ENCODE results near the gene GCNA.
"Not testable (repeated sequence)": the region's sequence is repeated elsewhere in the genome, so short reads cannot be mapped to it uniquely, and the experiment has no call there.

GCNA gene

DNA sequence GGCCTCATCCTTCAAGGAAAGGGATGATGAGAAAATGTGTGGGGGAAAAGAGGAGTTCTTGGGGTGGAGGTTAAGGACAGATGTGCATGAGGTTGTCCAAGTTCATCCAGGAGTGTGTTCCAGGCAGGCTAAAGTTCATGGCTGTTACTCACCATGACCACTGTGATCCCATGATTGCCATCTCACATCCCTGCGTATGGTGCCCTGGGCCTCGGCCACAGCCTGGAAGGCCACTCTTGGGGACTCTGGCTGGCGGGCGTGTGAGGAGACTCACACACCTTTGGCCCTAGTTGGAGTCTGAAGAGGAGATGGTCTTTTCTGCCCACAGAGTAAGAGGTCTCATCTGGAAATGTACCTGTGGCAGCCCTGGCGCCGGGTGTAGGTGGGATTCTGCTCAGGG lies 81.7 kb downstream of the GCNA start:
- TF ChIP-seq POLR2A (IDR thresholded peaks at IDR 0.05; ENCODE audit: extremely low read depth, insufficient read length): no peak
- no peak for DNase-seq (ENCODE audit: low read depth)
- H3K4me3 ChIP-seq (ENCODE audit: low read depth, low read length): no peak overlapping the region

DNA sequence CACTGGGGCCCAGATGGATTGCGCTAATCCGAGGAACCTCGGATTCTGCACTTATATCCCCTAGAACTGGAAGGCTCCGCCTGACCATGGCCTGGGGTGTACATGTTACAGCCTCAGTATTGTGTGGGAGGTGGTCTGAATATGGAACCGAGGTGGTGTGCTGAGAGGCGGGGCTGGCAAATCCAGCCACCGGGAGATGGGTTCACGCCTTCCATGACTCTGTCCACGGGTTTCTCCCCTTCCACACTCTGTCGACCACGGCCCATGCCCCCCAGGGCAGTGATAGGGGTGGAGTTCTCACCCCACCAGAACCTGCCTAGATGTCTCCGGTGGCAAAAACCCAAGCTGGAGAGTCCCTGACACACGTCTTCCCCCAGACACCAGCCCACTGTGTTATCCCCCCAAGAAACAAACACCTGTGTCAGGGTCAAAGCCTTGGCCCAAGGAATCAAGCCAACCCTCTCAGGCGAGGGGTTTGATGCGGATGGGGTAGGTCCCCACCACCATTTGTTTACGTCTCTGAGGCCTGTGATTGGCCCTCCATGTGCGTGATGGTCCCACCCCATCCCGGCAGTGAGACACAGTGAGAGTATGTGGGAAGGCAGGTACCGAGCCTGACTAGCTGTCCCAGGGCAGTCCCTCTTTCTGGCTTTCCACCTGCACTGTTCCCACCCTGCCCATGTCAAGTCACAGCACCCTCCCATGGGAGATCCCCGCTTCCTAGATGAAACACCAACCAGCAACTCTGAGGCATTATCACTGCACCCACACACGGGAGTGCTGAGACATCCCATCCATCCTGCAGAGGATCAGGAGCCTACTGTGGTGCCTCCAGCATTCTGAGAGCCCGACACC lies 82.6 kb downstream of the GCNA start:
- DNase-seq (ENCODE audit: low read depth): no peak
- H3K4me3 ChIP-seq (ENCODE audit: low read depth, low read length): no peak overlapping the region
- TF ChIP-seq, protein P1, sequence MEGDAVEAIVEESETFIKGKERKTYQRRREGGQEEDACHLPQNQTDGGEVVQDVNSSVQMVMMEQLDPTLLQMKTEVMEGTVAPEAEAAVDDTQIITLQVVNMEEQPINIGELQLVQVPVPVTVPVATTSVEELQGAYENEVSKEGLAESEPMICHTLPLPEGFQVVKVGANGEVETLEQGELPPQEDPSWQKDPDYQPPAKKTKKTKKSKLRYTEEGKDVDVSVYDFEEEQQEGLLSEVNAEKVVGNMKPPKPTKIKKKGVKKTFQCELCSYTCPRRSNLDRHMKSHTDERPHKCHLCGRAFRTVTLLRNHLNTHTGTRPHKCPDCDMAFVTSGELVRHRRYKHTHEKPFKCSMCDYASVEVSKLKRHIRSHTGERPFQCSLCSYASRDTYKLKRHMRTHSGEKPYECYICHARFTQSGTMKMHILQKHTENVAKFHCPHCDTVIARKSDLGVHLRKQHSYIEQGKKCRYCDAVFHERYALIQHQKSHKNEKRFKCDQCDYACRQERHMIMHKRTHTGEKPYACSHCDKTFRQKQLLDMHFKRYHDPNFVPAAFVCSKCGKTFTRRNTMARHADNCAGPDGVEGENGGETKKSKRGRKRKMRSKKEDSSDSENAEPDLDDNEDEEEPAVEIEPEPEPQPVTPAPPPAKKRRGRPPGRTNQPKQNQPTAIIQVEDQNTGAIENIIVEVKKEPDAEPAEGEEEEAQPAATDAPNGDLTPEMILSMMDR (IDR thresholded peaks at IDR 0.05; ENCODE audit: low read depth, low read length): no peak
- TF ChIP-seq, protein P2, sequence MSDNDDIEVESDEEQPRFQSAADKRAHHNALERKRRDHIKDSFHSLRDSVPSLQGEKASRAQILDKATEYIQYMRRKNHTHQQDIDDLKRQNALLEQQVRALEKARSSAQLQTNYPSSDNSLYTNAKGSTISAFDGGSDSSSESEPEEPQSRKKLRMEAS (IDR thresholded peaks at IDR 0.05; ENCODE audit: low read depth, low read length): no peak
- TF ChIP-seq MYC (IDR thresholded peaks at IDR 0.05; ENCODE audit: low read depth, low read length) (no peak), POLR2A (IDR thresholded peaks at IDR 0.05; ENCODE audit: extremely low read depth, insufficient read length) (no peak)

DNA sequence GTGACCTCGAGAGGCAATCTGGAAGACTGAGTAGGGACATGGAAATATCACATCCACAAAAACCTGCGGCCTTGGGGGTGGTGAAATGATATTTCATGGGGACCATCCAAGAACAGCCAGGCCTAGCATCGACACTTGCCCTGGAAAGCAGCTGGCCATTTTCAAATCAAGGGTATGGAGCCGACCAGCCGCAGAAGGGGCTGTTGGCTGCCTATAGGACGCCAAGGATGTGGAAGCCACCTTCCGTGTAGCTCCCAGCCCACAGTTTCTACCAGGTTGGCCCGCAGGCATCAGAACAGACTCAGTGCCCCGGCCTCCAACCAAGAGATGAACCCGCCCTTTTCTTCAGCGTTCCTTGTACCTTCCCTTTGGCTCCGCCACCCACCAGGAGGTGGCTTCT lies 83.7 kb downstream of the GCNA start:
- TF ChIP-seq, protein P2 (IDR thresholded peaks at IDR 0.05; ENCODE audit: low read depth, low read length): no peak
- TF ChIP-seq POLR2A (IDR thresholded peaks at IDR 0.05; ENCODE audit: extremely low read depth, insufficient read length): no peak
- TF ChIP-seq, protein P1 (IDR thresholded peaks at IDR 0.05; ENCODE audit: low read depth, low read length): no peak
- no peak for TF ChIP-seq MYC (IDR thresholded peaks at IDR 0.05; ENCODE audit: low read depth, low read length)
- no peak for DNase-seq (ENCODE audit: low read depth)

DNA sequence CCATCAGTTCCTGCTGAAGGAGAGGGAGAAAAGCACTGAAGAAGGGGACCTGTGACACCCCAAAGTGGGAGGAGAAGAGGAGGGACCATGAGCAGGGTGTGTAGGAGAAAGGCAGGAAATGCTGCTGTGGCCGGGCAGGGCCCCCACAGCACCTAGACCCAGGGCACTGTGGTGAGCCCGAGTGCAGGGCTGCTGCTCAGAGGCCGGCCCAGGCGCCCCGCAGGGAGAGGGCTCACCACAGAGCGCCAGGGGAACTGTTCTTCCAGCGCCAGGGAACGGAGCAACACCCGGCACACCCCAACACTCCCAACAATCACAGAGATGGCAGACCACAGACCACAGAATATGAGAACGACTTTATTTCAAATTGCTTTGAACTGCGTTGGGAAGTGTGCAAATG lies 84.4 kb downstream of the GCNA start:
- not testable (repeated sequence) for H3K4me3 ChIP-seq (ENCODE audit: low read depth, low read length)
- peak; percentile 89 for DNase-seq (ENCODE audit: low read depth)

More for the DNA sequence above, 83.7 kb downstream of the GCNA start:
- H3K4me3 ChIP-seq (ENCODE audit: low read depth, low read length): no peak overlapping the region
